Stimulated activated CD8-positive, alpha-beta memory T cell treated with anti-CD3 and anti-CD28 coated beads, Interleukin-15, amount 100 ng/mL, for 1 hour (primary cell): Measurements from ENCODE around the gene ZNF529.
"Not testable (repeated sequence)": the region's sequence is repeated elsewhere in the genome, so short reads cannot be mapped to it uniquely, and the experiment has no call there.

Experiments
- DNase-seq: peaks from one replicate; pipeline ENCODE4 v3.0.0-alpha.2; 2020; ENCODE audit warnings: low read depth

Gene ZNF529

DNA sequence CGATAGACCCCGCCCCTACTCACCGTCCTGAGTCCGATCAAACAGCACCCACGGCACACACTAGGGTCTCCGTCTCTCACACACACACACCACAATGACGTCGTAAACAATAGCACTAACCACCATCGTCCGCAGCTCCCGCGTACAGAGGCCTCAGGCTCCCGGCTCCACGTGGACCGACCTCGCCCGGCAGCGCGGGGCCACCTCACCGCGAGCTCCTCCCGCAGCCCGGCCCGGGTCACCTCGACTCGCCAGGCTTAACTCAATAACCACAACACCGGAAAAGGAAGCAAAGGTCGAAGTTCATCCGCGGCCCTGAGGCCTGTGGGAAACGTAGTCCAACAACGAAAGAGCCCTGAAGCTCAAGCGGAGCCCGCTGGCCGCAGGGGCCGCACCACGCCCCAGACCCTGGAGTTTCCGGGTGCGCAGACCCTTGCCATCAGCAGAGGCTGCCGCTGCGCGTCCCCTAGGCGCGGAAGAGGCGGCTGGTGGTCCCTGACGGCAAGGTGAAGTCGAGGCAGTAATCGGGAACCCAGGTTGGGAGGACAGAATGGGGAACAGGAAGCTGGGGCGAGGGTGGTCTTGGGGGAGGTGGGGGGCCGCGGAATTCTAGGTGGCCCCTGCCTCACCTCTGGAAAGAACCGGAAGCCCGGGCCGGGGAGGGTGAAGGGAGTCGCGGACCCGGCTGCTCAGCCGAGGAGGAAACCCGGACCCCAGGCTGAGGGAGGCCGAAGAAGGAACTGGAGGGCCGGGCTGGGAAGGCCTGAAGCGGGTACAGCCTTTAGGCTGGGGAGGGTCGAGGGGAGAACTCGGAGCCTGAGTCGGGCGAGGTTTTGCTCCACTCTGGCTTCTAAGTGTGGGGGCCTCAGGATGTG lies at the start of gene ZNF529:
TSS of gene ZNF529 (minus strand) at position 273 of the 875 bp plus-strand sequence. CDS start 946 bp downstream, outside the sequence.
- peak; percentile 66 for DNase-seq

GRCh38 chr19:36605877-36606478 lies 32.9 kb upstream of the ZNF529 start:
- DNase-seq, result no peak

GRCh38 chr19:36605101-36605876 lies 32.2 kb upstream of the ZNF529 start, which contains the start of gene ZNF382:
TSS of gene ZNF382 (plus strand) at chr19:36605313. CDS start at chr19:36609915, 4,602 bp downstream.
- peak; percentile 68 for DNase-seq

DNA sequence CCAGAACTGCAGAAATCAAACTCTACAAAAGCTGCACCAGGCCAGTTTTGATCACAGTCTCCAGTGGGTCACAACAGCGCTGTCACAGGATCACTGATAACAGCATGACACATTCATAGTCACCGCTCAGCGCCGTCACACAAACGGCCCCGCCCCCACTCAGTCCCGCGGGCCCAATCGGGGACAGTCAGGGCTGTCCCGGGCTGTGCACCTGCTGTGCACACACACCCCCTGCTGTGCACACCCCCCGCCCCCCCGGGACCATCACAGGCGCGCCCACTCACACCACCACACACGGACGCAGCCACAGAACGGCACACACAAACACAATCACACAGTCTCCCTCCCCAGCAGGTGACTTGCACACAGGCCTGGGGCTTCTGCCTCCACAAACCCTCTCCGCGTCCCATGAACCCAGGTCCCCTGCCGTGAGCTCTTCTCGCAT lies 31.6 kb upstream of the ZNF529 start:
- peak; percentile 72 for DNase-seq

DNA sequence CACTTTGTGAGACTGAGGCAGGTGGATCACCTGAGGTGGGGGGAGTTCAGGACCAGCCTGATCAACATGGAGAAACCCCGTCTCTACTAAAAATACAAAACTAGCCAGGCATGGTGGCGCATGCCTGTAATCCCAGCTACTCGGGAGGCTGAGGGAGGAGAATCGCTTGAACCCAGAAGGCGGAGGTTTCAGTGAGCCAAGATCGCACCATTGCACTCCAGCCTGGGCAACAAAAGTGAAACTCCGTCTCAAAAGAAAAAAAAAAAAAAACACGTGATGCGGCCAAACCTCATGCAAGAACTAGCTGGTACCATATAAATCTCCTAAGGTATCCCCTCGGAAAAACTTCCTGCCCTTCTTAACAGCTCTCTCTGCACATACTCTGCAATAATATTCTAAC lies 29.6 kb upstream of the ZNF529 start:
- not testable (repeated sequence) for DNase-seq

DNA sequence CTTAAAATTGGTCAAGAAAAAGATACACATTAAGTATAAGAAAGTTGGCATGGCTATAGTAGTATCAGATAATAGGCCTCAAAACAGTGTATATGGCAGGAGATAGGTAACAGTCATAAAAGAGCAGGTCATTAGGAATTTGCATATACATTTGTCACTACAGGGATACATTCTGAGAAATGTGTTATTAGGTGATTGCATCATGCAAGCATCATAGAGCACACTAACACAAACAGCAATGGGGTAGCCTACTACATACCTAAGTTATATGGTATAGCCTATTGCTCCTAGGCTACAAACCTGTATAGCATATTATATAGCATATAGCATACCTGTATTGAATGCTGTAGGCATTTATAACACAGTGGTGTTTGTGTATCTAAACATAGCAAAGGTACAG lies 6.2 kb upstream of the ZNF529 start:
- no peak for DNase-seq

- DNase-seq, result no peak
These were observed 4.3 kb upstream of the ZNF529 start for GRCh38 chr19:36577271-36577996.

DNA sequence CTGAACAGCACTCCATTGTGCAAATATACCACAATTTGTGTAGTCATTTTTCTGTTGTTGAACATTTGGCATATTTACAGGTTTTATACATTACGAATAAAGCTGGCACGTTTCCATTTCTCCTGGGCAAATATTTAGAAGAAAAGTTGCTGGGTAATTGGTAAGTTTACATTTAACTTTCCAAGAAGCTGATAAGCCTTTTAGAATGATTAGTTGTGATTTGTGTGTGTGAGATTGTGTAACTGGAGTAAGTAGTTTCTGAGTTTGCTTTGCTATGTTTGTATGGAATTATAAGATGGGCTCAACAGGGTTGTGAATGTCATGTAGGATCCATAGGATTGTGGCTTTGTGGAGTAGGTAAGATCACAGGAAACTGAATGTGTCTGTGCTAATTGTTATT lies 1.6 kb upstream of the ZNF529 start:
- no peak for DNase-seq

DNA sequence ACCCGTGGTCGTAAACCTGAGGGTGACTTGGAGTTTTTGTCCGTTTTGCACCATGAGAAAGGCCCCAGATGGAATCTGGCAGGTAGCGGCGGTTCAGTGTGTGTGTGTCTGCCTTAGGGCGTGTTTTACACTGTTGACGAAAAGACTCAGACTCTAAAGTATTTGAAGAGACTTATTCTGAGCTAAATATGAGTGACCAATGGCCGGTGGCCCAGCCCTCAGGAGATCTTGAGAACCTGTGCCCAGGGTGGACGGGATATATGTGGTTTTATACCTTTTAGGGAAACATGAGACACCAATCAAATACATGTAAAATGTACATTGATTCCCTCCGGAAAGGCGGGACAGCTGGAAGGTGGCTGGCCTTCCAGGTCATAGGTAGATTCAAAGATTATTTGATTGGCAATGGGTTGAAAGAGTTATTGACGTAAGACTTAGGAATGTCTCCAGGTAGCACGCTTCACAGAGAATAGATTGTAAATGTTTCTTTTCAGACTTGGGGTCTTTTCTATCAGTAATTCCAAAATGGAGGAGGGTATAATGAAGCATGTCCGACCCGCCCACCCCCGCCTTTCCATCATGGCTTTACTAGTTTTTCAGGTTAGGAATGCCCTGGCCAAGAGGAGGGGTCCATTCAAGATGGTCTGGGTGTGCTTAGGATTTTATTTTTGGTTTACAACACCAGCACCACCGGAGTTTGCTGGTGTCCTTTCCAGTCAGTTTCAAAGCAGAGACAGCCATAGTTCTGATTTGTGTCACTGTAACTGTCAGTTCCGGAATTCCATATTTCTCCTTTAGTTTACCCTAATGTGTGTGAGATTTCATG lies 1.0 kb upstream of the ZNF529 start:
- no peak for DNase-seq

DNA sequence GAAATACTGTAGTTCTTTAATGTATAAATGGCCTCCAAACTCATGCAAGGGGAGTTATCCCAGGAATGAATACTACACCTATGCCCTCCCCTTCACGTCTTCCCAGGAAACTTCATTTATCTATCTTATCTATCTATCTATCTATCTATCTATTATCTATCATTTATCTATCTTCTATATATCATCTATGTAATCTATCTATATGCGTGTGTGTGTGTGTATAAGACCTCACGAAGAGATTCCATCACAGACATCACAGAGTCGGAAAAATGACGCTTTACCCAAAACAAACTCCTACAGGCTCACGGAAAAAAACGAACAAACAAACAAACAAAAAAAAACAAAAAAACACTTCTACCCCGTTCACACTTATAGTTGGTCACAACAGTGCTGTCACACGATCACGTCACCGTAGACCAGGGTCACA lies 486 bp downstream of the ZNF529 start:
- no peak for DNase-seq

- no peak for DNase-seq
These were observed 8.7 kb downstream of the ZNF529 start for GRCh38 chr19:36564391-36564790.

DNA sequence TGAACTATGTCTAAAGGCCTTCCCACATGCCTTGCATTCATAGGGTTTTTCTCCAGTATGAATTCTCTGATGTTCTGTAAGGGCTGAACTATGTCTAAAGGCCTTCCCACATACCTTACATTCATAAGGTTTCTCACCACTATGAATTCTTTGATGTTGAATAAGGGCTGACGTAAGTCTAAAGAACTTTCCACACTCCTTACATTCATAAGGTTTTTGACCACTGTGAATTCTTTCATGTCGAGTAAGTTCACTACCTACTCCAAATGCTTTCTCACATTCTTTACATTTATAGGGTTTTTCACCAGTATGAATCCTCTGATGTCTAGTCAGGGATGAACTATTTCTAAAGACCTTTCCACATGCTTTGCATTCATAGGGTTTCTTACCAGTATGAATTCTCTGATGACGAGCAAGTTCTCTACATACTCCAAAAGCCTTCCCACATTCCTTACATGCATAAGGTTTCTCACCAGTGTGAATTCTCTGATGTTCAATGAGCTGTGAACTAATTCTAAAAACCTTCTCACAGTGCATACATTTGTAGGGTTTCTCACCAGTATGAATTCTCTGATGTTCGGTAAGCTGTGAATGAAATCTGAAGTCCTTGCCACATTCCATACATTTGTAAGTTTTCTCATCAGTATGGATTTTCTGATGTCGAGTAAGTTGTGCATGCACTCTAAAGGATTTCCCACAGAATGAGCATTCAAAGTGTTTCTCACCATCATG lies 25.9 kb downstream of the ZNF529 start:
- DNase-seq, result no peak

DNA sequence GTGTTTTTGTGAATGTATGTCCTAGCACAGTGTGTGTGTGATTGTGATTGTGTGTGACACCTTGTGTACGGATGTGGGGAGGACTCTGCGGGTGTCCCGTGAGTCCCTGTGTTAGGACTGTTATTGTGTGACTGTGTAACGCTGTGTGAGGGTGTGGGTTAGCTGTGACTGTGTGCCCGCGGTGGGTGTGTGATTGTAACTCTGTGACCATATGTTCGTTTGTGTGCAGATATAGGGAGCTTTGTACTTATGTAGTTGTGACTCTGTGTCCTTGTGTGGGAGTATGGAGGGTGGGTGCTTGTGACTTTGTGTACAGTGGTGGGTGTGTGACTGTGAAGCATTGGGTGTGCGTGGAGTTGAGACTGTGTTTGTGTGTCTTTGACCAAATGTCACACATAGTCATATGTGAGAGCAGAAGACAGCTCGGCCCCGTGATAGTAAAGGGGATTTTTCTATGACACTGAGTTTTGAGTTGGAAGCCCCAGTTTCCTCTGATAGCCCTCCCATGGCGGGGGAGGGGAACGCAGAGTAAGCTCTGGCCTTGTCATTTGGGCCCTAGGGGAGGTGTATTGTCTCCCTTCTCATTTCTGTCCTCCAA lies 44.1 kb downstream of the ZNF529 start:
- DNase-seq, result peak; percentile 3

DNA sequence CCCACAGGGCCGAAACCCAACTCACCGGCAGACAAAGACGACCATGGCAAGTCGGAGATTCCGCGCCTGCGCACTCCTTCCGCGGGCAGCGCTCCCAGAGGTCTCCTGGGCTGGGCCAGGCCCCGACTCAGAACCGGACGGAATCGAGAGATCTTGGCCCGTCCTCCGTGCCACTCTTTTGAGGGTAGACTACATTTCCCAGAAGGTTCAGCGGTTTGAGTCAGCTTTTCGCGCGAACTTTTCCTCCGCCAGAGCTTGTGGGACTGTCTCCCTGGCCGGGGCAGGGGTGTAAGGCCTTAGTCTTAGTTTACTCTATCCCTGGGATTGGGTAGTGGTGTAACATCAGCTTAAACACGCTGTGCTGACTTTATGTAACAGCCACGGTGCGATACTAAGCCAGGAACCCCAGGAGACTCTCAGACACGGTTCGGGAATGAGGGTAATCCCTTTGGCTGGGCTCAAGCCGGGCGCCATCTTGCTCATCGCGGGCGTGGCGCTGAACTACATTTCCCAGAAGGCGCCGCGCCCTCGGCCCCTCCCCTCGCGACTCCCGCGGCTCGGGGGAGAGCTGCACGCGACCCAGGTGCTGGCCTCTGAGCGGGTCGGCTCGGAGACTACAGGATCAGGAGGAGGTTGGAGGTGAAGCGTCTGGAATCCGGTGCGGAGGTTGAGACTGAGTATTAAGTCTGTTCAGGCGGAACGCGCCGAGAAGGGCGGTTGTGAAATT lies 44.7 kb downstream of the ZNF529 start, which contains the start of gene ZNF260:
TSS of gene ZNF260 (minus strand) at position 78 of the 727 bp plus-strand sequence. CDS start 13,033 bp downstream, outside the sequence.
- peak; percentile 84 for DNase-seq

GRCh38 chr19:36527873-36528193 lies 45.3 kb downstream of the ZNF529 start:
- DNase-seq, result no peak

GRCh38 chr19:36527341-36527740 lies 45.8 kb downstream of the ZNF529 start:
- no peak for DNase-seq

- DNase-seq, result no peak
These were observed 46.5 kb downstream of the ZNF529 start for GRCh38 chr19:36526581-36526980.

- no peak for DNase-seq
These were observed 48.5 kb downstream of the ZNF529 start for GRCh38 chr19:36524617-36525016.

DNA sequence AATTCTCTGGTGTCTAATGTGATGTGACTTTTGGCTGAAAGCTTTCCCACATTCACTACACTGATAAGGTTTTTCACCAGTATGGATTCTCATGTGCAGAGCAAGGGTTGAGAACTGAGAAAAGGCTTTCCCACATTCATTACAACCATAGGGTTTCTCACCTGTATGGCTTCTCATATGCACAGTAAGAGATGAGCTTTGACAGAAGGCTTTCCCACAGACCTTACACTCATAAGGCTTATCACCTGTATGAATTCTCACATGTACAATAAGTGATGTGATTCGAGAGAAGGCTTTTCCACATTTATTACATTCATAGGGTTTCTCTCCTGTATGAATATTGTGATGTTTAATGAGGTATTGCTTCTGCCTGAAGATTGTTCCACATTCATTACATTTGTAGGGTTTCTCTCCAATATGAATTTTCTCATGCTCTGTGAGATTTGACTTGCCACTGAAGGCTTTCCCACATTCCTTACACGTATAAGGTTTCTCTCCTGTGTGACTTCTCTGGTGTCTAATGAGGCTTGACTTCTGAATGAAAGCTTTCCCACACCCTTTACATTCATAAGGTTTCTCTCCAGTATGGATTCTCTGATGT lies 59.0 kb downstream of the ZNF529 start:
- no peak for DNase-seq
